ENCODE measurements around the gene ATP5F1A. TPM values are rescaled to one million over a fixed set of nuclear protein-coding genes. Genes with fewer than 3 reads are reported as not detected.

The ATP5F1A gene
- total RNA-seq, 3 donors from 2014 or later: 357 to 408 (median 391) TPM

DNA sequence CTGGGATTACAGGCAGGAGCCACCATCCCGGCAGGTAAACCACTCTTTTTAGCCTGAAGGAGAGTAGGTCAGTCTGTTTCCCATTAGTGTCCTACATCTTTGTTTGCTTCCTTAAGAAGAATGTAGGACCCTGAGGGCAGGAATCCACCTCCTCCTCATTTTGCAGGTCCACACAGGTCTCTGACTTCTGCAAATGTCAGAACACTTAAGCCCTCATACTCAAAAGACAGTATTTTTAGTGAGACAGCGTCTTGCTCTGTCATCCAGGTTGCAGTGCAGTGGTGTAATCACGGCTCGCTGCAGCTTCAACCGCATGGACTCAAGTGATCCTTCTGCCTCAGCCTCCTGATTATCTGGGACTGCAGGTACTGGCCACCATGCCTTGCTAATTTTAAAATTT lies 35.3 kb downstream of the ATP5F1A start:
- Histone ChIP-seq H3K9me3 (no peaks in the 10 kb centered on the region), H3K4me3 (no peak overlapping the region), H3K27me3 (no peaks in the 10 kb centered on the region), H3K4me1 (no peaks in the 10 kb centered on the region), H3K27ac (peak overlapping the region in 1 of 2 donors; percentile 19), H3K36me3 (no peaks in the 10 kb centered on the region)
- TF ChIP-seq, protein P1, sequence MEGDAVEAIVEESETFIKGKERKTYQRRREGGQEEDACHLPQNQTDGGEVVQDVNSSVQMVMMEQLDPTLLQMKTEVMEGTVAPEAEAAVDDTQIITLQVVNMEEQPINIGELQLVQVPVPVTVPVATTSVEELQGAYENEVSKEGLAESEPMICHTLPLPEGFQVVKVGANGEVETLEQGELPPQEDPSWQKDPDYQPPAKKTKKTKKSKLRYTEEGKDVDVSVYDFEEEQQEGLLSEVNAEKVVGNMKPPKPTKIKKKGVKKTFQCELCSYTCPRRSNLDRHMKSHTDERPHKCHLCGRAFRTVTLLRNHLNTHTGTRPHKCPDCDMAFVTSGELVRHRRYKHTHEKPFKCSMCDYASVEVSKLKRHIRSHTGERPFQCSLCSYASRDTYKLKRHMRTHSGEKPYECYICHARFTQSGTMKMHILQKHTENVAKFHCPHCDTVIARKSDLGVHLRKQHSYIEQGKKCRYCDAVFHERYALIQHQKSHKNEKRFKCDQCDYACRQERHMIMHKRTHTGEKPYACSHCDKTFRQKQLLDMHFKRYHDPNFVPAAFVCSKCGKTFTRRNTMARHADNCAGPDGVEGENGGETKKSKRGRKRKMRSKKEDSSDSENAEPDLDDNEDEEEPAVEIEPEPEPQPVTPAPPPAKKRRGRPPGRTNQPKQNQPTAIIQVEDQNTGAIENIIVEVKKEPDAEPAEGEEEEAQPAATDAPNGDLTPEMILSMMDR (IDR thresholded peaks at IDR 0.05): no peak
- TF ChIP-seq POLR2AphosphoS5 (IDR thresholded peaks at IDR 0.05) (no peak), POLR2A (IDR thresholded peaks at IDR 0.05) (no peak)
- DNase-seq (ENCODE audit: low spot score in 2 of 2): peak in 1 of 2 donors; percentile 67
- intact Hi-C loops (cut with DNase I; ENCODE audit: low total_unique reads): no loop called here

DNA sequence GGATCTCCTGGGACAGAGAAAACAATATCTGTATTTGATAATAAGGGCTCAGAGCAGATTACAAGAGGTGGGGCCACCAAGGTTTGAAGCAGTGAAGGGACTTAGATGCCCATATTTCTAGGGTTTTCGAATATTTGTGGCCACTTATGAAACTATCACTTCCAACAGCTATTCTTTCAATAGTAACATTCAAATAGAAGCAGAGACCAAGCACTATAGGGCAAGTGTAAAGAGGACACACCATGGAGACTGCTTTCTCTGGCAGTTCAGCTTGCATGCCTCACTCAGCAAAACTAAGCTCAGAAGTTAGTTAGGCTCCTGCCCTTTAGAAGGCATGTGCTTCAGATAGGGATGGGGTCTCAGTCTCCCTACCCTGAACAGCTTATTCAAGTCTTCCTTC lies 36.3 kb downstream of the ATP5F1A start:
- no peak for DNase-seq (ENCODE audit: low spot score in 2 of 2)
- Histone ChIP-seq H3K36me3 (no peaks in the 10 kb centered on the region), H3K4me3 (no peak overlapping the region), H3K27me3 (no peaks in the 10 kb centered on the region), H3K27ac (no peak overlapping the region), H3K4me1 (no peaks in the 10 kb centered on the region), H3K9me3 (no peaks in the 10 kb centered on the region)
- TF ChIP-seq, protein P1 (IDR thresholded peaks at IDR 0.05): no peak
- no peak for TF ChIP-seq POLR2A (IDR thresholded peaks at IDR 0.05)
- no peak for TF ChIP-seq POLR2AphosphoS5 (IDR thresholded peaks at IDR 0.05)
- intact Hi-C loops (cut with DNase I; ENCODE audit: low total_unique reads): no loop called here

DNA sequence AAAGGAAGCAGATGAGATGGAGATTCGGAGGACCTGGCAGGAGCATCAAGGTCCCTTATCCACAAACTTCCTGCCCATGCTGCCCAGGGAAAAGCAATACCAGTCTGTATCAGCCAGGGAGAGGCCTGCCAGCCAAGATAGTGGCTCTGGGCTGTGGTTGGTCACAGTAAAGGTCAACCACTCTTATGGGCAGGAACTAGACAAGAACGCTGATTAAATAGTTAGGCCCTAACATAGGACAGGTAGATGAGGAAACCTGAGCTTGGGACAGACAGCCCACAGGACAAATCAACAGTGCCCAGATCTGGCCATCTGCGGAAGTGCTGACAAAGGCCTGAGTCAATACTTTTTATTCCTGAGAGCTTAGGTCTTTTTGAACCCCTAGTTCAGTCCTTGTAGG lies 36.7 kb downstream of the ATP5F1A start:
- Histone ChIP-seq H3K4me3 (no peak overlapping the region), H3K9me3 (no peaks in the 10 kb centered on the region), H3K36me3 (no peaks in the 10 kb centered on the region), H3K4me1 (no peaks in the 10 kb centered on the region), H3K27ac (no peak overlapping the region), H3K27me3 (no peaks in the 10 kb centered on the region)
- intact Hi-C loops (cut with DNase I; ENCODE audit: low total_unique reads): no loop called here
- TF ChIP-seq POLR2A (IDR thresholded peaks at IDR 0.05) (no peak), POLR2AphosphoS5 (IDR thresholded peaks at IDR 0.05) (no peak)
- TF ChIP-seq, protein P1 (IDR thresholded peaks at IDR 0.05): no peak
- no peak for DNase-seq (ENCODE audit: low spot score in 2 of 2)

DNA sequence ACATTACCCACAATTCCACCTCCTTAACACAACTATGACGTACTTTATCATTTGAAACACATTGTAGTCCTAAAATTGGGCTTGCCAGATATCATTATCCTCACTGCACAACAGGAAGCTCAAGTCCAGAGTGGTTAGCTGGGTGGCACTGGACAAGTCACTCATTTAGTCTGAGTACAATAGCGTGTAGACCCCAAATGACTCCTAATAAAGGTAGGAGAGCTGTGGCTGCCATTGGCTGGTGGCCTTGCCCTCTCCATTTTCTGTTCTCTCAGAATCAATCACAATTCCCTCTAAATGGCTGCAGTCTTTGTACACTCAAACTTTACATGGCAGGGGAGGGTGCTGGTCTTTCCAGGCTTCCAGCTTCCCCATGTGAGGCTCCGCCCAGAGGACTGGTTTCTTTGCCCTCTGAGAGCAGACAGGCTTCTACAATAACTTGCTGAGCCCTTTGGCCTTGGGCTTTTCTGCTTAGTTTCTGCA lies 37.7 kb downstream of the ATP5F1A start:
- no peak for DNase-seq (ENCODE audit: low spot score in 2 of 2)
- Histone ChIP-seq H3K27ac (no peak overlapping the region), H3K27me3 (no peaks in the 10 kb centered on the region), H3K9me3 (no peaks in the 10 kb centered on the region), H3K4me1 (no peaks in the 10 kb centered on the region), H3K36me3 (no peaks in the 10 kb centered on the region), H3K4me3 (no peak overlapping the region)
- intact Hi-C loops (cut with DNase I; ENCODE audit: low total_unique reads): no loop called here
- TF ChIP-seq POLR2A (IDR thresholded peaks at IDR 0.05) (no peak), POLR2AphosphoS5 (IDR thresholded peaks at IDR 0.05) (no peak)
- TF ChIP-seq, protein P1 (IDR thresholded peaks at IDR 0.05): no peak

DNA sequence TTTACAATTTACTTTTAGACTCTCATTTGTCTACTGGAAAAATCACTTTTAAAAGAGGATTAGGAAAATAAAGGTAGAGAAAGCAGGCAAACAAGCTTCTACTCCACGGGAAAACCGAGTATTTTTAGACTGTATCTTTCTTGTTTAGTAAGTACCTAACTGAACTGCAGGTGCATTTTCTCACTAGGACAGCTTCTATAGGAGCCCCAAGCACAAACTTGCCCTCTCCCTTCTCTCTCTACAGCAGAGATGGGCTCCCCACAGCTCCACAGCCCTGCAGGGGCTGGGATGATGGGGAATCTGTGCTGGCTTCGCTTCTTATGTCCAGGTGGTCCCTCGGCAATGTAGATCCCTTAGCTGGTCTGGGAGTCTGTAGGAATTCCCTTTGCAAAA lies 42.3 kb downstream of the ATP5F1A start:
- intact Hi-C loops (cut with DNase I; ENCODE audit: low total_unique reads): no loop called here
- Histone ChIP-seq H3K27ac (peak overlapping the region in 1 of 2 donors; percentile 19), H3K4me1 (no peaks in the 10 kb centered on the region), H3K27me3 (no peaks in the 10 kb centered on the region), H3K9me3 (no peaks in the 10 kb centered on the region), H3K36me3 (no peaks in the 10 kb centered on the region), H3K4me3 (no peak overlapping the region)
- TF ChIP-seq POLR2A (IDR thresholded peaks at IDR 0.05) (no peak), POLR2AphosphoS5 (IDR thresholded peaks at IDR 0.05) (no peak)
- TF ChIP-seq, protein P1 (IDR thresholded peaks at IDR 0.05): no peak
- no peak for DNase-seq (ENCODE audit: low spot score in 2 of 2)

Measured in breast epithelium (tissue), 4 donors.